A549 (cell line): ENCODE measurements around the gene LPIN3. TPM values are rescaled to one million over a fixed set of nuclear protein-coding genes. Genes with fewer than 3 reads are reported as not detected.

Experiments
- ATAC-seq, 2 experiments: fragments of 200-7000 bp in 1 of 2; fragments of >200 bp in 1 of 2; cut with Nextera tagmentation in 1 of 2; cut with Tn5 transposase in 1 of 2; 3 replicates each; pipeline versions ENCODE4 v1.8.0 to v1.9.1; 2018 to 2020; ENCODE audit warnings: mild to moderate bottlenecking in 1 of 2, moderate library complexity in 1 of 2
- CTCF ChIA-PET: fragments of 300-600 bp; sonication (Branson Sonifier 250); formaldehyde crosslinking; extraction: SDS; loops from one replicate; lab custom pipeline; 2021; ENCODE audit warnings: antibody characterized with exemption, inconsistent platforms; lab: Yijun Ruan, JAX
- POLR2A ChIA-PET: fragments of 350-600 bp; formaldehyde crosslinking; extraction: SDS; loops from one replicate; lab custom pipeline; 2021; ENCODE audit warnings: antibody characterized with exemption, inconsistent platforms; lab: Yijun Ruan, JAX
- DNase-seq, 2 experiments: peaks; one replicate each; pipeline versions ENCODE4 v3.0.0 to v3.0.0-alpha.2; 2011 to 2016; ENCODE audit warnings: low read depth in 1 of 2, low spot score in 1 of 2
- FAIRE-seq: peaks from 2 replicates; lab custom pipeline; 2011; peaks lifted over from hg19 to GRCh38; lab: Jason Lieb, UNC
- H3K27ac ChIP-seq, 2 experiments: fragments of >200 bp; sonication (Bioruptor Twin); formaldehyde crosslinking; 3 replicates each; pipeline ENCODE4 v1.5.1; 2016 to 2017
- H3K4me1 ChIP-seq: fragments of >200 bp; sonication (Bioruptor Twin); formaldehyde crosslinking; 3 replicates; pipeline ENCODE4 v1.6.1; 2016
- H3K4me2 ChIP-seq: fragments of >200 bp; sonication (Bioruptor Twin); formaldehyde crosslinking; 3 replicates; pipeline ENCODE4 v1.6.1; 2016
- H3K4me3 ChIP-seq: fragments of >200 bp; sonication (Bioruptor Twin); formaldehyde crosslinking; 3 replicates; pipeline ENCODE4 v1.5.1; 2016
- H3K9me3 ChIP-seq: fragments of >200 bp; sonication (Bioruptor Twin); formaldehyde crosslinking; 3 replicates; pipeline ENCODE4 v1.6.1; 2016
- ATOH8 ChIP-seq: fragments of 250-450 bp; sonication (Bioruptor Pico); IDR thresholded peaks from 2 replicates; pipeline ENCODE4 v1.5.0; 2020; ENCODE audit warnings: low read depth, mild to moderate bottlenecking, moderate library complexity
- BCL3 ChIP-seq: fragments of >200 bp; sonication (Bioruptor Twin); formaldehyde crosslinking; IDR thresholded peaks from 3 replicates; pipeline ENCODE4 v1.6.1; 2016
- BHLHE40 ChIP-seq: IDR thresholded peaks from 2 replicates; pipeline ENCODE4 v1.6.1; 2012; ENCODE audit warnings: low read depth, low read length, inconsistent platforms
- CBX8 ChIP-seq: fragments of 200-600 bp; sonication (generic); IDR thresholded peaks from 2 replicates; pipeline ENCODE4 v1.6.1; 2016
- CEBPB ChIP-seq, 2 experiments: fragments of >200 bp in 1 of 2; sonication (Bioruptor Twin) in 1 of 2; formaldehyde crosslinking in 1 of 2; IDR thresholded peaks; 2 replicates each; pipeline ENCODE4 v1.6.1; 2012 to 2016
- CHD4 ChIP-seq: fragments of 200-600 bp; sonication (generic); IDR thresholded peaks from 2 replicates; pipeline ENCODE4 v1.6.1; 2016; ENCODE audit warnings: antibody characterized with exemption, mild to moderate bottlenecking, borderline replicate concordance
- CTCF ChIP-seq: fragments of >200 bp; sonication (Bioruptor Twin); formaldehyde crosslinking; IDR thresholded peaks from 3 replicates; pipeline ENCODE4 v1.5.1; 2016
- EHF ChIP-seq: fragments of 250-450 bp; sonication (Bioruptor Pico); IDR thresholded peaks from 2 replicates; pipeline ENCODE4 v1.5.0; 2020; ENCODE audit warnings: mild to moderate bottlenecking
- EHMT2 ChIP-seq: fragments of 200-600 bp; sonication (generic); IDR thresholded peaks from 2 replicates; pipeline ENCODE4 v1.6.1; 2016; ENCODE audit warnings: antibody characterized with exemption, low read depth, mild to moderate bottlenecking, moderate library complexity
- FOSB ChIP-seq: fragments of 250-450 bp; sonication (Bioruptor Pico); IDR thresholded peaks from 2 replicates; pipeline ENCODE4 v1.5.0; 2020; ENCODE audit warnings: mild to moderate bottlenecking, moderate library complexity
- FOSL2 ChIP-seq, 2 experiments: fragments of 450-650 bp in 1 of 2; fragments of >200 bp in 1 of 2; sonication (Bioruptor Twin) in 1 of 2; formaldehyde crosslinking; IDR thresholded peaks; 2 replicates each; pipeline versions ENCODE4 v1.5.0 to v1.6.1; 2016 to 2020; ENCODE audit warnings: mild to moderate bottlenecking in 1 of 2, moderate library complexity in 1 of 2
- HDAC2 ChIP-seq: fragments of 200-600 bp; sonication (generic); IDR thresholded peaks from 2 replicates; pipeline ENCODE4 v1.6.1; 2016
- HEYL ChIP-seq: fragments of 250-450 bp; sonication (Bioruptor Pico); IDR thresholded peaks from 2 replicates; pipeline ENCODE4 v1.8.0; 2021; ENCODE audit warnings: mild to moderate bottlenecking, moderate library complexity
- HOXB13 ChIP-seq: fragments of 250-450 bp; sonication (Bioruptor Pico); IDR thresholded peaks from 2 replicates; pipeline ENCODE4 v1.5.0; 2020; ENCODE audit warnings: low read depth, mild to moderate bottlenecking, moderate library complexity
- HOXB5 ChIP-seq: fragments of 250-450 bp; sonication (Bioruptor Pico); IDR thresholded peaks from 2 replicates; pipeline ENCODE4 v1.5.0; 2020; ENCODE audit warnings: mild to moderate bottlenecking, moderate library complexity
- JUN ChIP-seq, 2 experiments: fragments of >200 bp; sonication (Bioruptor Twin); formaldehyde crosslinking; IDR thresholded peaks; 2 replicates in 1 of 2; 3 replicates in 1 of 2; pipeline ENCODE4 v1.6.1; 2016 to 2017
- MAFK ChIP-seq: fragments of 450-650 bp; IDR thresholded peaks from 2 replicates; pipeline ENCODE4 v1.6.1; 2014; ENCODE audit not compliant: partially characterized antibody
- MAX ChIP-seq: IDR thresholded peaks from 2 replicates; pipeline ENCODE4 v1.6.1; 2012
- PHF8 ChIP-seq: fragments of 200-600 bp; sonication (generic); IDR thresholded peaks from 2 replicates; pipeline ENCODE4 v1.6.1; 2016; ENCODE audit warnings: low read depth, mild to moderate bottlenecking, antibody characterized with exemption, moderate library complexity, borderline replicate concordance
- POLR2A ChIP-seq: IDR thresholded peaks from 2 replicates; pipeline ENCODE4 v1.6.1; 2012; ENCODE audit warnings: mild to moderate bottlenecking, low read length
- RAD21 ChIP-seq, 2 experiments: fragments of >200 bp in 1 of 2; sonication (Bioruptor Twin) in 1 of 2; formaldehyde crosslinking in 1 of 2; IDR thresholded peaks in 1 of 2; conservative IDR thresholded peaks in 1 of 2; 2 replicates in 1 of 2; 3 replicates in 1 of 2; pipeline ENCODE4 v1.6.1; 2012 to 2018; ENCODE audit warnings: inconsistent platforms in 1 of 2
- RARB ChIP-seq: fragments of 250-450 bp; sonication (Bioruptor Pico); IDR thresholded peaks from 2 replicates; pipeline ENCODE4 v1.8.0; 2021; ENCODE audit warnings: mild to moderate bottlenecking, moderate library complexity
- RCOR1 ChIP-seq: fragments of 150-350 bp; IDR thresholded peaks from 2 replicates; pipeline ENCODE4 v1.6.1; 2014; ENCODE audit warnings: antibody characterized with exemption, low read length, low read depth
- RFX5 ChIP-seq: fragments of 450-650 bp; IDR thresholded peaks from 2 replicates; pipeline ENCODE4 v1.7.1; 2014; ENCODE audit warnings: antibody characterized with exemption, mild to moderate bottlenecking, moderate library complexity
- SREBF2 ChIP-seq: fragments of 450-650 bp; IDR thresholded peaks from 2 replicates; pipeline ENCODE4 v1.6.1; 2014; ENCODE audit warnings: mild to moderate bottlenecking, moderate library complexity
- TFCP2L1 ChIP-seq: fragments of 250-450 bp; sonication (Bioruptor Pico); IDR thresholded peaks from 2 replicates; pipeline ENCODE4 v1.5.0; 2021; ENCODE audit warnings: mild to moderate bottlenecking
- TP53 ChIP-seq: fragments of 250-450 bp; sonication (Bioruptor Pico); IDR thresholded peaks from 2 replicates; pipeline ENCODE4 v1.5.0; 2021; ENCODE audit warnings: mild to moderate bottlenecking, moderate library complexity
- USF2 ChIP-seq: fragments of 450-650 bp; IDR thresholded peaks from 2 replicates; pipeline ENCODE4 v1.6.1; 2014; ENCODE audit warnings: antibody characterized with exemption
- ZFP36 ChIP-seq: fragments of 450-650 bp; IDR thresholded peaks from 2 replicates; pipeline ENCODE4 v1.6.1; 2014; ENCODE audit warnings: borderline replicate concordance; ENCODE audit not compliant: partially characterized antibody
- WGBS: methylation state at CpG from one replicate; pipeline ENCODE4 v1.1.6; 2017; ENCODE audit errors: missing lambda C conversion rate; 5-methylcytosine and 5-hydroxymethylcytosine counted together
- polyA plus RNA-seq, 4 experiments: library from polyadenylated mRNA; depleted of rRNA in 3 of 4; stranded (reverse); fragments of >200 nt; fragmentation: RNase III in 1 of 4; extraction: RNeasy Plus Mini Kit Qiagen cat#74134 plus additional on column Dnase treatment in 1 of 4; gene quantifications; 2 replicates in 3 of 4; 3 replicates in 1 of 4; pipeline ENCODE4 v1.2.3, GENCODE V29; 2011 to 2017

The LPIN3 gene
- polyA plus RNA-seq, 2 of the 4 experiments (the other 2 are of a cell fraction): 6.3 to 14.4 TPM

GRCh38 chr20:41300383-41300782 is 40.2 kb upstream of the LPIN3 start:
- H3K27ac ChIP-seq: no peak overlapping the region
- TF ChIP-seq ATOH8 (CRISPR knock-in tag) (no peak), CTCF (no peak), PHF8 (no peak), CHD4 (no peak), HOXB5 (no peak), MAFK (no peak), HEYL (no peak), TP53 (CRISPR knock-in tag) (no peak), EHMT2 (no peak), SREBF2 (no peak), MAX (no peak), CEBPB (IDR thresholded peaks at IDR 0.05) (no peak), HOXB13 (no peak), FOSB (CRISPR knock-in tag) (no peak)
- WGBS: 67% methylated on average over 3 of the region's 3 CpGs
- FAIRE-seq (no peak), ATAC-seq (no peak), DNase-seq (no peak)
- no peaks in the 10 kb centered on the region for H3K4me1 ChIP-seq
- ChIA-PET POLR2A (no interaction called here), CTCF (no interaction called here)
- no peak overlapping the region for H3K4me3 ChIP-seq
- H3K9me3 ChIP-seq: no peaks in the 10 kb centered on the region
- H3K4me2 ChIP-seq: no peak overlapping the region

- CTCF ChIA-PET: no interaction called here
Observed at GRCh38 chr20:41300886-41301285, 39.7 kb upstream of the LPIN3 start.

More at GRCh38 chr20:41300886-41301285, 39.7 kb upstream of the LPIN3 start:
- no peak for FAIRE-seq
- POLR2A ChIA-PET: no interaction called here
- no peak for DNase-seq
- no peak overlapping the region for H3K4me3 ChIP-seq
- no peak overlapping the region for H3K4me2 ChIP-seq
- H3K27ac ChIP-seq: no peak overlapping the region
- no peak for ATAC-seq
- no peaks in the 10 kb centered on the region for H3K9me3 ChIP-seq
- WGBS: 90% methylated on average over 4 of the region's 4 CpGs
- TF ChIP-seq TFCP2L1 (CRISPR knock-in tag) (no peak), RCOR1 (no peak), RAD21 (conservative IDR thresholded peaks at IDR 0.05 in 1 of 2, IDR thresholded peaks at IDR 0.05 in 1 of 2) (no peak), SREBF2 (no peak), CBX8 (no peak), BCL3 (no peak), USF2 (no peak), HEYL (no peak), BHLHE40 (no peak), ZFP36 (no peak), RARB (no peak), RFX5 (no peak), POLR2A (no peak), HDAC2 (no peak), EHF (no peak), TP53 (CRISPR knock-in tag) (no peak), EHMT2 (no peak), FOSL2 (IDR thresholded peaks at IDR 0.05) (no peak), FOSL2 (CRISPR knock-in tag; IDR thresholded peaks at IDR 0.05) (no peak), JUN (IDR thresholded peaks at IDR 0.05) (no peak)
- H3K4me1 ChIP-seq: no peaks in the 10 kb centered on the region
